Mesendoderm (in vitro differentiated cells): ENCODE results near the gene MRPL20. TPM values are rescaled to one million over a fixed set of nuclear protein-coding genes. Genes with fewer than 3 reads are reported as not detected.
A peak's percentile ranks its signal among the peaks of the same experiment; 100 is the strongest.
"Not testable (repeated sequence)": the region's sequence is repeated elsewhere in the genome, so short reads cannot be mapped to it uniquely, and the experiment has no call there.

Source experiments
- DNase-seq: peaks from one replicate; pipeline ENCODE4 v3.0.0; 2013
- H2AK5ac ChIP-seq: 2 replicates; pipeline ENCODE4 v1.6.1; 2013; ENCODE audit warnings: low read length, inconsistent platforms
- H2BK120ac ChIP-seq: 2 replicates; pipeline ENCODE4 v1.6.1; 2013; ENCODE audit warnings: low read depth, mild to moderate bottlenecking, low read length, moderate library complexity, mixed read lengths
- H2BK15ac ChIP-seq: replicated peaks from 2 replicates; pipeline ENCODE4 v1.6.1; 2013; ENCODE audit warnings: low read depth, mild to moderate bottlenecking, moderate library complexity
- H2BK5ac ChIP-seq: 2 replicates; pipeline ENCODE4 v1.6.1; 2013; ENCODE audit warnings: low read length, inconsistent platforms
- H3K18ac ChIP-seq: 2 replicates; pipeline ENCODE4 v1.6.1; 2013; ENCODE audit warnings: mild to moderate bottlenecking, low read length, mixed read lengths
- H3K23ac ChIP-seq: one replicate; pipeline ENCODE4 v1.6.1; 2013; ENCODE audit warnings: low read length
- H3K27ac ChIP-seq: 2 replicates; pipeline ENCODE4 v1.5.1; 2013; ENCODE audit warnings: low read depth, mild to moderate bottlenecking, inconsistent platforms, low read length, moderate library complexity
- H3K27me3 ChIP-seq: 2 replicates; pipeline ENCODE4 v1.6.1; 2013; ENCODE audit warnings: low read length, control low read depth, mild to moderate bottlenecking, inconsistent platforms; ENCODE audit not compliant: insufficient read depth, poor library complexity
- H3K36me3 ChIP-seq: 2 replicates; pipeline ENCODE4 v1.6.1; 2013; ENCODE audit warnings: low read length, inconsistent platforms; ENCODE audit not compliant: control insufficient read depth, insufficient read depth
- H3K4ac ChIP-seq: one replicate; pipeline ENCODE4 v1.6.1; 2013; ENCODE audit warnings: low read depth, mild to moderate bottlenecking, low read length, moderate library complexity
- H3K4me1 ChIP-seq: 2 replicates; pipeline ENCODE4 v1.6.1; 2013; ENCODE audit warnings: low read depth, low read length, inconsistent platforms; ENCODE audit not compliant: control insufficient read depth
- H3K4me2 ChIP-seq: 2 replicates; pipeline ENCODE4 v1.6.1; 2013; ENCODE audit warnings: low read length
- H3K4me3 ChIP-seq: 2 replicates; pipeline ENCODE4 v1.5.1; 2013; ENCODE audit warnings: mild to moderate bottlenecking, low read length
- H3K56ac ChIP-seq: one replicate; pipeline ENCODE4 v1.6.1; 2013; ENCODE audit warnings: low read length
- H3K79me1 ChIP-seq: 2 replicates; pipeline ENCODE4 v1.6.1; 2013; ENCODE audit warnings: low read length, inconsistent platforms
- H3K79me2 ChIP-seq: 2 replicates; pipeline ENCODE4 v1.6.1; 2013; ENCODE audit warnings: mild to moderate bottlenecking, low read length; ENCODE audit not compliant: control insufficient read depth, insufficient read depth
- H3K9ac ChIP-seq: 2 replicates; pipeline ENCODE4 v1.6.1; 2013; ENCODE audit warnings: low read length, inconsistent platforms
- H4K5ac ChIP-seq: one replicate; pipeline ENCODE4 v1.6.1; 2013; ENCODE audit warnings: low read length
- H4K8ac ChIP-seq: one replicate; pipeline ENCODE4 v1.6.1; 2013; ENCODE audit warnings: low read depth, mild to moderate bottlenecking, control low read depth, low read length, moderate library complexity
- WGBS: extraction: QIAGEN DNeasy Blood & Tissue Kit; methylation state at CpG from one replicate; pipeline ENCODE4 v1.1.7; 2013; ENCODE audit warnings: low lambda C conversion rate, missing lambda C conversion rate; ENCODE audit not compliant: insufficient coverage; ENCODE audit errors: extremely low coverage; 5-methylcytosine and 5-hydroxymethylcytosine counted together
- polyA plus RNA-seq, 2 experiments: library from polyadenylated mRNA; stranded (reverse); fragments of 200-250 nt; gene quantifications; one replicate each; pipeline ENCODE4 v1.2.3, GENCODE V29; 2013

MRPL20 gene
- 287 TPM for polyA plus RNA-seq (2013, experiment 1 of 2)
- 288 TPM for polyA plus RNA-seq (2013, experiment 2 of 2)

- Histone ChIP-seq H3K18ac (peak within 1 kb of the TSS; percentile 60), H2BK120ac (no peak within 1 kb of the TSS), H3K27ac (peak within 1 kb of the TSS; percentile 82), H2AK5ac (no peak within 1 kb of the TSS), H3K9ac (peak within 1 kb of the TSS; percentile 94), H3K79me1 (peaks cover 19% of the 10 kb centered on the region), H3K4me3 (peak within 1 kb of the TSS; percentile 89), H3K4ac (peak within 1 kb of the TSS; percentile 96), H3K36me3 (peaks cover 10% of the 10 kb centered on the region), H3K27me3 (no peaks in the 10 kb centered on the region), H2BK5ac (peak within 1 kb of the TSS; percentile 55), H3K79me2 (peaks cover 35% of the 10 kb centered on the region), H4K8ac (peak within 1 kb of the TSS; percentile 93), H3K4me2 (peak within 1 kb of the TSS; percentile 95), H2BK15ac (no peak within 1 kb of the TSS), H4K5ac (no peak within 1 kb of the TSS), H3K56ac (peak within 1 kb of the TSS; percentile 100), H3K4me1 (peaks cover 5% of the 10 kb centered on the region), H3K23ac (peak within 1 kb of the TSS; percentile 81)
- no CpG with 5 or more reads among the region's 98 CpGs for WGBS
- DNase-seq: peak; percentile 94
Measured at GRCh38 chr1:1406821-1407635, at the start of gene MRPL20. Gene MRPL20, minus strand, starts transcription at chr1:1407293. Its CDS starts 76 bp downstream, at chr1:1407217.

DNA sequence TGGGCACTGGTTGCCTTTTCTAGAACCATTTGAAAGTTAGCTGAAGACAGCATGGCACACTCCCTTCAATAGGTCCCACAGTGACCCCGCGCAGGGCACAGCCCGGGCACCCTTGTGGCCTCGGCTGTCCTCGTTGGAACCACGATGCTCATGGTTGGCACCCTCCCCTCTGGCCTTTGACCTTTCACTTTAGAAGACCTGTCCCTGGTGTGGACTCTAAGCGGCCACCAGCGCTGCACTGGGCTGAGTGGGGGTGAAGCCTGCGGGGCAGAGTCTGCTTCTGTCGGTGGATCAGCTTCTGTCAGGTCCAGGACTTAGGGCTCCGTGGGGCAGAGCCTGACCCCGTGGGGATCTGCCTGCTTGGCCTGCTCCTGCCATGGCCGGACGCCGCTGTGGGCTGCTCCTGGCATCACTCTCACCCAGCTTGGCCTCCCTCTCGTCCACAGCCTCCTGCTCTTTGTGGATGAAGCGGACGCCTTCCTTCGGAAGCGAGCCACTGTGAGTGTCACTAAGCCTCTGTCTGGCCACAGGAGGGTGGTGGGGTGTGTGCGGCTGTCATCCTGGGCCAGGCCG lies 49.7 kb upstream of the MRPL20 start:
- WGBS: no CpG with 5 or more reads among the region's 22 CpGs

GRCh38 chr1:1455934-1456333 lies 48.8 kb upstream of the MRPL20 start:
- not testable (repeated sequence) for H3K4me3 ChIP-seq, H3K23ac ChIP-seq, H3K36me3 ChIP-seq, H4K5ac ChIP-seq, H3K79me1 ChIP-seq, H3K4me1 ChIP-seq, H3K4ac ChIP-seq, H3K27ac ChIP-seq, H2BK120ac ChIP-seq, H3K27me3 ChIP-seq, H3K79me2 ChIP-seq, H2BK15ac ChIP-seq, H3K4me2 ChIP-seq, H3K18ac ChIP-seq, H2AK5ac ChIP-seq, H4K8ac ChIP-seq, H2BK5ac ChIP-seq, DNase-seq, H3K56ac ChIP-seq, H3K9ac ChIP-seq
- no CpG with 5 or more reads among the region's 15 CpGs for WGBS

More for the DNA sequence above, 49.7 kb upstream of the MRPL20 start:
- not testable (repeated sequence) for H3K4me1 ChIP-seq, H2BK5ac ChIP-seq, H2BK15ac ChIP-seq, H3K4me3 ChIP-seq, H3K79me1 ChIP-seq, H3K27me3 ChIP-seq, H4K5ac ChIP-seq, H3K18ac ChIP-seq, H3K56ac ChIP-seq, H3K9ac ChIP-seq, H4K8ac ChIP-seq, H3K4me2 ChIP-seq, H2AK5ac ChIP-seq, H3K36me3 ChIP-seq, H3K23ac ChIP-seq, H2BK120ac ChIP-seq, H3K79me2 ChIP-seq, H3K4ac ChIP-seq, DNase-seq, H3K27ac ChIP-seq

- H3K27ac ChIP-seq: no peak overlapping the region
- H4K5ac ChIP-seq: no peak overlapping the region
- no peak overlapping the region for H3K23ac ChIP-seq
- H3K79me1 ChIP-seq: no peaks in the 10 kb centered on the region
- no peak overlapping the region for H3K18ac ChIP-seq
- no peak overlapping the region for H2BK5ac ChIP-seq
- H2BK120ac ChIP-seq: no peak overlapping the region
- H3K4me3 ChIP-seq: no peak overlapping the region
- no peak overlapping the region for H3K9ac ChIP-seq
- no peaks in the 10 kb centered on the region for H3K27me3 ChIP-seq
- H3K4me2 ChIP-seq: no peak overlapping the region
- H3K79me2 ChIP-seq: no peaks in the 10 kb centered on the region
- no peaks in the 10 kb centered on the region for H3K36me3 ChIP-seq
- H2AK5ac ChIP-seq: no peak overlapping the region
- H4K8ac ChIP-seq: no peak overlapping the region
- H2BK15ac ChIP-seq: no peak overlapping the region
- H3K4ac ChIP-seq: no peak overlapping the region
- no peak for DNase-seq
- no CpG with 5 or more reads among the region's 30 CpGs for WGBS
- no peak overlapping the region for H3K56ac ChIP-seq
- H3K4me1 ChIP-seq: no peaks in the 10 kb centered on the region
Measured at GRCh38 chr1:1455366-1455884, 48.3 kb upstream of the MRPL20 start.

- not testable (repeated sequence) for H3K36me3 ChIP-seq, H3K27ac ChIP-seq, H3K9ac ChIP-seq, H3K4ac ChIP-seq, H3K18ac ChIP-seq, H3K27me3 ChIP-seq, H3K4me2 ChIP-seq, H3K4me1 ChIP-seq, H2AK5ac ChIP-seq, H2BK120ac ChIP-seq, H3K79me1 ChIP-seq, H3K56ac ChIP-seq, H3K4me3 ChIP-seq, H4K8ac ChIP-seq, H2BK15ac ChIP-seq, H3K23ac ChIP-seq, H4K5ac ChIP-seq, H3K79me2 ChIP-seq, H2BK5ac ChIP-seq, DNase-seq
- WGBS: no CpG with 5 or more reads among the region's 41 CpGs
Measured at GRCh38 chr1:1454286-1455056, 47.4 kb upstream of the MRPL20 start.
